ENCODE results near the gene SYT1.

SYT1 gene

DNA sequence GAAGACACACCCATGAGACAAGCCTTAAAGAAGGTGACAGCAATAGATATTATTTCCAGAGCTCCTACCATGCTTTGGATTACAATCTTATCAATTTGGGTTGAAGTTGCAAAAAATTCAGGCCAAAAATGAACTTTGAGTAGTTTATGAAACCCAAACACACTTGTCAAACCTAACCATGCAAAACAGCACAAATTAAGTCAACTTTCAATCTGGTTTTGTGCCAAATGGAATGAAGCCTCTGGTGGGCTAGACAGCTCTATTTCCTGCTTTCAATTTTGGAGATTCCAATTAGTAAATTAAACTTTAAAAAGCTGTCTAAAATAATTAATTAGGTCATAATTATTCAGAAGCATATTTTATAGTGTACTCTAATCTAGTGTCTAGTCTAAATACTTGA is 203.4 kb downstream of the SYT1 start:
- DNase-seq: no peak

DNA sequence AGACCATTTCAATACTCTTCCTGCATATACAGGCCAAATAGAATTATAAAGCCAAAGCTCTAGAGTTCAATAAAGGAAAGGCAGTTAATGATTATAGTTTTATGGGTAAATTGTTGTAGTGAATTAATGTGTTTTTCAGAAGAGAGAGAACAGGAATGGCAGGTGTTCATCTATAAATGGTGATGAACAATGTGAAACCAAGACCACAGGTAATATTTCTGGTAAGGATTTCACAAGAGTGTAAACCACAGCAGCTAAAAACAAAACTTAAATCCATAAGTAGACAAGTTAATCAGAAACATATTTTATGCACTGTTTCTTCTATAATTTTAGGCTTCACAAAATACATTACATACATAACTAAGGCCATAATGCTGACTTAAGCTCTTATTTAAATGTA is 204.4 kb downstream of the SYT1 start:
- no peak for DNase-seq

DNA sequence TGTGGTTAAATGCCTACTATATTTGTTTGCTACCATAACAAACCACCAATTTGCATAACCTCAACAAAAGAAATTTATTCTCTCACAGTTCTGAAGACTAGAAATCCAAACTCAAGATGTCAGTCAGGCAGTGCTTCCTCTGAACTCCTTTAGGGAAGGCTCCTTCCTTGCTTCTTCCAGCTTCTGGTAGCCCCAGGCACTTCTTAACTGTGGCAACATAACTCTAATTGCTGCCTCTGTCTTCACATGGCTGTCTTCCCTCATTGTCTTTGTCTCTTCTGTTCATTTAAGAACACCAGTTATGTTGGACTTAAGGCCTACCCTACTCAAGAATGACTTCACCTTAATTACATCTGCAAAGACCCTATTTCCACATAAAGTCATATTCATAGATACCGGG is 206.9 kb downstream of the SYT1 start:
- no peak for DNase-seq

DNA sequence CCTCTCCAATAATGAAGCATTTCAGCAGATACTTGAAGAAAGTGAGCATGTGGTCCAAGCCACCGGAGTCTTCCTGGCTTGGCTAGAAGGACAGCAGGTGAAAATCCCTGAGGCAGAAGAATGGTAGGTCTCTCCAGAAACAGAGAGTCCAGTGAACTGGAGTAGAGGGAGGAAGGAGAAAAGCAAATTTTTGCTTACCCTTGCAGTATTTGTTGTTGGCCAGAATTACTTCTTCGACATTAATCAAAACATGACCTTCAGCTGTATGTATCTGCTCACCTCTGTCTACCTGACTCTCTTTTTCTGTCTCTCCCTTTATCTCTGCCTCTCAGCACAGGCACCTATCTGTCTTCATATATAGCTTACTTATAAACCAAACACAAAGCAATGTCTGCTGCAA is 208.9 kb downstream of the SYT1 start:
- DNase-seq: no peak

DNA sequence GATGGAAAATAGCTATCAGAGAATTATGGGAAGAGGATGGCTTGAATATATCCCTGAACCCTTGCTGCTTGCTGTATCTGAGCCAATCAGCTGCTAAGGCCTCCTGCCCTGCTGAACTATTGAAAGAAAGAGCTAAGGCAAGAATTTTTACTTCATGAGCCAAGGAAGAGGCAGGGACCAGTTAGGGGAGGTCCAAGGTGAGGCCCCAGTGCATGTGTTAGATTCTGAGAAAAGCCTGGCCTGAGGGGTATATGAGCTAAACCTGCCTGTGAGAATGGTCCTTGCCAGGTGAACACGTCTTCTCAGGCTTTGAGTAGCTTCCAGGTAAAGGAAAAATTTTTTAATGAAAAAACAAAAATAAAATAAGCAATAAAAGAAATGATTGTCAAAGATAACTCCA is 218.0 kb downstream of the SYT1 start:
- no peak for DNase-seq

DNA sequence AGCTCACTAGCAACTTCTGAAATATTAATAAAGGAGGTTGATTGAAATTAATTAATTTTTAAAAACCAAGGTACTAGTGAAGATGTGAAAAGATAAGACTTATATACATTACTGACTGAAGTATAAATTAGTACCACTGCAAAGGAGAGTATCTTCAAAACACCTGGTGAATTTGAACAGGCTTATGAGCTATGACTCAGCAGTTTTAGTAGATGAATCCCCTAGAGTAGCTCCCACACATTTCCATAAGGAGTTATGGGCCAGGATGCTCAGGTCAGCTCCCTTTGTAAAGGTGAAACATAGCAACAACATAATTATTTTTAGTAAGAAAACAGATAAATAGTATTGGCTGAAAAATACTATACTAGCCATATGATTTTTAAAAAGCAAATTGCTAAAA is 218.6 kb downstream of the SYT1 start:
- no peak for DNase-seq

DNA sequence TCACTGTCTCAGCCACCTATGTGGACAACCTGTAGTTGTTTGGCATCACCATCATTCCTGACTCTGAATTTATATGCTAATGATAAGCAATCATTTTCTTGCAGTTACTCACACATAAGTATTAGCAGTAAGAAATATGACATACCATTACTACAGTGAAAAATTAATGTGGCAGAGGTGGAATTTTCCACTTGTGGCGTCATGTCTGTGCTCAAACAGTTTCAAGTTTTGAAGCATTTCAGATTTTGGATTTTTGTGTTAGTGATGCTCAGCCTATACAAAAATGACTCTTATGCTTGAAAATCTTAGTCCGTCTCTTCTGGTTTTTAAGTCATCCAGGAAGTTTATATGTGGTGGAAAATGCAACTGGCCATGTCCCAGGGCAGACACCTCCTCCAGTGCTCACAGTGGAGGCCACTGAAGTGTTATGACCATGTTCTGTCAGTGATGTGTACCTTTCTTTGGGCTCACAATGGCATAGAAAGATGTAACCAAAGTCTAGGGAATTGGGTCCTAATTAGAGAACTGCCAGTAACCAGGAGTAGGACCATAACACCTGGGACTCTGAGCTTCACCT is 220.6 kb downstream of the SYT1 start:
- DNase-seq: no peak

DNA sequence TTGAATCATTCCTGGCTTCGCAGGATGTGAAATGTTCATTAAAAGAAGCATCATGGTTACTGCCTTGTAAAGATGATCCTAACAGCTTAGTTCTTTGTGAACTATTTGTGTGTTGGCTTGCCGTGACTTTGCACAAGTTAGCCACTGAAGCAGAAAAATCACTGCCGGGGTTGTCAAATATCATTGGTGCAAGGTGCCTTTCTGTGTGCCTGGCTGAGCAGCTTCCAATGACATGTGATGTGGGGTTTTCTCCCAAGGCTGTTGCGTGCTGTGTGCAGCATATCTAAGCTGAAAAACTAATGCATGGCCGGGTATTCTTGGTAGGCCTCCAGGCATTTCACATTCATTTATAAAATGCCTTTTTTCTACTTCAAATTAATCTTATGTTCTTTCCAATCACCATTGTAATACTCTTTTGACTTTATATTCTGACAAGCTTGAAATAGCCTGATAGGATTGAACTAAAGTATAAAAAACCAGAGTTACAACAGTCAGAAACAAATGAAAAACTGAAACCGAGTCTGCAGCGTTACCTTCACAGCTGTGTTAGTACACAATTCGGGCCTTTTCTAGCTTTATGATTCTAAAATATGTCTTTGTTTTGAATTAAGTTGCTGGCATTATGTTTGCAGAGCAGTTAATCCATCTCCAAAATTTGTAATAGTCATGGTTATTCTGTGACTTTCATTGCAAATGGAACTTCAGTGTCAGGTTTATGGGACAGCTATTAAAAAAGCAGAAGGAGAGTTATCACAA is 222.1 kb downstream of the SYT1 start:
- no peak for DNase-seq

DNA sequence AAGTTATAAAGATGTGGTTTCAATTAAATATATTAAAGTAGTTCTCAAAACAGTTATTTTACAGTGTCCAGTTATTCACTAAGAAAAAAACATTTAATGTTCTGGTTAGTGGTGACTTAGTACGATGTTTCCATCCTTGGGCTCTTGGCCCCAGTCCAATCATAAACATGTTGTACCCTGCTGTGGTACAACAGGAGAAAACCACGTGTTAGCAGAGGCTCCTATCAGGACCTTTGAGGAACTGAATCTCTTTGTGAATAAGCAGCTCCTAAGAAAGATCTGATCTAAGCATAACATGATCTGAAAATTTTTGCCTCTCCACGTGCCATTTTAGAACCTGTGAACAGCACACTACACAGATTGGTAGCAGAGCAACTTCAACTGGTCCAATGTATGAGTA is 234.0 kb downstream of the SYT1 start:
- no peak for DNase-seq

DNA sequence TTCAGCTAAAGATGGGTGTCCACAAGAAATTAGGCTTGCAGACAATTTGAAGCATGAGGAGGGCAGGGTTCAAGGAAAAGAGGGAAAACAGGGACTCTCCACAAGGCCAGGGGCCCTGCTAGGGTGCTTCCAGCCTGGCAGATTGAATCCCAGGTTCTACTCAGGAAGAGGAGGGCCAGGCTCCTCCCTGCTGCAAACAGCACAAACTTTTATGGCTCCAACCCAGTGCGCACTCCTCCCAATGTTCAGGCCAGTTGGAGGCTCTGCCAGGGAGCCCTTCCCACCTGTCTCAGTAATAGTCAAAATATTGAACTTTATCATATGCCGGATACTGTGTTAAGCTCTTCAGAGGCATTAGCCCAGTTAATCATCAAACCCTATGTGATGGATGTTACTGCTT is 244.4 kb downstream of the SYT1 start:
- DNase-seq: no peak

DNA sequence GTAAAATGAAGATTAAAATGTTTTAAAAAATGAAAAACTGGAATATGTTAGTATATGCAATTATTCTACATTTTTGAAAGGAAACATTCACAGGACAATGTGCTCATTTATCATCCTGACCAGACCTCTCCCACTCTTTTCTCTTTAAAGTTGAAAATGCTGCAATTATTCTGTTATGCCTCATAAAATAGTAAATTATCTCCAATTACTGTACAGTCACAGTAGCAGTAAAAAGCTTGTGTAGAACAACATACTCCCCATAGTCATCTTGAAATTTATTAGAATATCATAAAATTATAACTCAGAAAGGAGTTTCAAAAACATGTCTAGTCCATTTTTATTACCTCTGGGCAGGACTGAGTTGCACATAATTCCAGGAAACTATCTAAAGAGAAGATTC is 250.3 kb downstream of the SYT1 start:
- DNase-seq: no peak

DNA sequence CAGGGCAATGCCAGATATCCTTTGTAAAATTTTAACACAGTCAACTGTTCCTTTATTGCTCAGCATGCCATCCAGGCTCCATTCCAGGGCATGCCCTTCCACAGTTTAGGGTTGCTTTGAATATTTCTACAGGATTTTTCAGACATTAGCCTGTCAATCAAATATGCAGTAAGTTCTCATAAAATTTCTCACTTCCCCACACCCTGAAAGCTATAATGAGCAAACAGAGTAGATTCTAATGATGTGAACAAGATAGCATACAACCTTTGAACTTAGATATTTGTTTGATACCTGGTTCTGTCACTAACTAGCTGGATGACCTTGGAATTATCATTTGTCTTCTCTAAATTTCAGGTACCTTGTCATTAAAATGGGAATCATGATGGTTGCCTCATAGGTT is 251.2 kb downstream of the SYT1 start:
- no peak for DNase-seq

DNA sequence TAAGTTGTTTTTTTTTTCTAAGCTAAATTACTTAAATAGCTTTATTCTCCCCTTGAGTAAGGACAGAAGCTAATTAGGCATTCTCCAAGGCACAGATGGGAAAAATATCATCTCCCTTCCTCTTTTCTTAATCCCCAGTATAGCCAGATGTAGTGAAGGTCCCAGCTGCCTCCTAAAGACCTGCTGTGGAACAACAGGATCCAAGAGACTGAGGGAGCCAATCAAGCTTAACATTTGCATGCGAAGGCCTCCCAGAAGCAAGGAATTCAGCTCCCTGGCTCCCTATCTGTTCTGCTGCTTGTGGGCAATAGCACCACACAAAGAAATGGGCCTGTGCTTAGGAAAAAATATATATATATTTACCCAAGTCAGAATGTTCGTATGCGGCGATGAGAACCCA is 255.2 kb downstream of the SYT1 start:
- no peak for DNase-seq

DNA sequence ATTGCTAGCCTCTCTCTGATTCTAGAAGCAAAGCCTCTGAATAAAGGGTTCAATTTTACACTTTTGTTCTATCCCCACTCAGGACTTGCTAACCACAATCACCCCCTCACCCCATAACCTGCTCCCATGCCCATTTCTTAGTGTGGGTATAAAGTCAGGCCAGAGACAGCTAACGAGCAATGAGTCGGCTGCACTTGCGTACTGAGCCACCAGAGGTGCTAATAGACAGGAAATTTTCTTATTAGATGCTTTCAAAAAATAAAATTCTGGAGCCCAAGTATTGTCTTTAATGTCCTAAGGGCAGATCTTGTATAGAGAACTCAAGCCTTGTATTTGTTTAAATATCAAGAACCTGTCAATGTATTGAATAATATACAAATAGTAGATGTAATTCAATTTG is 256.9 kb downstream of the SYT1 start:
- no peak for DNase-seq

DNA sequence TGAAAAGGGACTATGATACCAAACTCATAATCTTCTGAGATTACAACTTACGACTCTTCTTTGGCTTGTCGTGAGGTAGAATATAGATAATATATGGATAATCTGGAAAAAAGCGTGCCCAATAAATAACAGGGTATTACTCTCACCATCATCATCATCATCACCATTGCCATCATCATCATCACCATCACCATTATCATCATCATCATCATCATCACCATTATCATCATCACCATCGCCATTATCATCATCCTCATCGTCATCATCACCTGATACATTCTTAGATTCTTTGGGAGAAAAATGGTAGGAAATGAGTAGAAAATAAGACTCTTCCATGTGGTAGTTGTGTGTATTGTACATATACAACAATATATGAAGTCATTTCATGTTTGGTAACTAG is 259.8 kb downstream of the SYT1 start:
- DNase-seq: no peak

DNA sequence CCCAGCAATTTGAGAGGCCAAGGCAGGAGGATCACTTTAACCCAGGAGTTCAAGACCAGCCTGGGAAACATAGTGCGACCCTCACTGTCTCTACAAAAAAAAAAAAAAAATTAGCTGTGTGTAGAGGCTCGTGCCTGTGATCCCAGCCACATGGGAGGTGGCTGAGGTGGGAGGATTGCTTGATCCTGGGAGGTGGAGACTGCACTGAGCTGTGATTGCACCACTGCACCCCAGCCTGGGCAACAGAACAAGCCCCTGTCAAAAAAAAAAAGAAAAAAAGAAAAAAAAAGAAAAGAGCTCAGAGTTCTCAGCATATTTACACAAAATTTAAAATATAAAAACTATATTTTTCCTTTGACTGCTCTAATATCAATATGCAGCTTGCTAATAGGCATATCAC is 260.8 kb downstream of the SYT1 start:
- no peak for DNase-seq

DNA sequence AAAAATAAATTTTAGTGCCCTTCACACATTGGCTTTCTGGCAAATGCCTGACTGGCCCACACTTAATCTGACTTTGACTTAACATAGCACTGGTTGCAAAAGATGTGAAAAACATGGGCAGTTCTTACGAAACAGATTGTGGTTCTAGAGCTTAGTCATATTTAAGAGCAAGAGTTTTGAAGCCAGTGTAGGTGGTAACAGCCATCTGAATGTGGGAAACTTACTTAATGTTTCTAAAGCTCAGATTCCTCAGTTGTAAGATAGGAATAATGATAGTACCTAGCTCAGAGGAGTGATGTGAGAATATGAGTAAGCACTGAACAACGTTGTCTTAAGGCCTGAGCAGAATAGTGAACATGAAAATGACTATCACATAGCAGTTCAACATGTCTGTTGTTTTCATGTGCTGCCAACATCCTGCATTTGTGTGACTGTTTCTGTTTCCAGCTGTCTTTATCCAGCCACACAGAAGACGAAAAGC is 262.7 kb downstream of the SYT1 start:
- DNase-seq: no peak

DNA sequence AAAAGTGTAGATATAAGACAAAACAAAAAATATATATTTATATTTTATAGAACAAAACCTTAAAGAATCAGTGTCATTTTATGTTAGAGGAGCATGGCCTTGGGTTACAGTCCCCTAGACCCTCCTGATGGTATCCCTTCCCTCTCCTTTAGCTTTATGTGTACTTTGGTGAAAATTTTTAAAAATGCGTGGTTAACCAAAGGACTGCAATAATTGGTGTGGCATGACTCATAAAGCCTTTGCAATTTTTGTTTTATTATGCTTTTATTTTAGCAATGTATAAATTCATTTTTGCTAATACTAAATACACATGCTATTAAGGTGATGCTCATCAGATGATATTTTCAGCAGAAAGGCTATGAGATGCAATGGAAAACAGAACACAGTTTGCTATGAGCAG is 264.4 kb downstream of the SYT1 start:
- DNase-seq: no peak

DNA sequence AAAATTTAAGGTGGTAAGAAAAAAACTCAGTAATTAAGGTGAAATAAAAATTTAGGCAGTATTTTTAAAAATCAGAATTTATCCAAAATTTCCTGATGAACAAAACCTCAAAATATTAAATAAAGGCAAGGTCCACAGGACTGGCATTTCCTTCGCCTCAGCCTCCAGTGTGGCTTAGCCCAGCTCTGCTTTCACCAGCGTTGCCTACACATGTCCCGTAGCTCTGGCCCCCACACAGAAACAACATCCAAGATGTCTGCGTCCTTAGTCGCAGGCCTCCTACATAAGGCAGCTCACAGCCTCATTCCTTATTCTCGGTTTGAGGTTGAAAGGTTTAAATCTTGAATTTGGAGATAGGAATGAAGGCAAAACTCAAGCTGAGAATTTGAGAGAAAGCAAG is 274.3 kb downstream of the SYT1 start:
- DNase-seq: no peak

DNA sequence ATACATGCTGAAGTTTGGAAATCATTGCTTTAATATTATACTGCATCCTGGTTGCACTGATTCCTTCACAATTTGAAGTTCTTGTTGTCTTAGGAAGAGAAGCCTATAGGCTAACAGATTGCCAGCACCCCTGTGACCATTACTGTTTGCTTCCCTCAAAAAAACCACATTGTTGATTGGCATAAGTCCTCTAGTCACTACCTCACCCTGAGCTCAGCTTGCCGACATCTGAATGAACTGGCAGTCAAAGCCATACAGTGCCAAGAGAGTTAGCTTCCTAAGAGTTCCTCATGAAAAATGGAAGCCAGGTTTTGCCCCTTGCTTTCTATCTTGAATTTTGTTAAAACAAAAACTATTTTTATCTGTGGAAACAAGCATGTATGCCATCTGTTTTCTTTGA is 276.1 kb downstream of the SYT1 start:
- DNase-seq: no peak

DNA sequence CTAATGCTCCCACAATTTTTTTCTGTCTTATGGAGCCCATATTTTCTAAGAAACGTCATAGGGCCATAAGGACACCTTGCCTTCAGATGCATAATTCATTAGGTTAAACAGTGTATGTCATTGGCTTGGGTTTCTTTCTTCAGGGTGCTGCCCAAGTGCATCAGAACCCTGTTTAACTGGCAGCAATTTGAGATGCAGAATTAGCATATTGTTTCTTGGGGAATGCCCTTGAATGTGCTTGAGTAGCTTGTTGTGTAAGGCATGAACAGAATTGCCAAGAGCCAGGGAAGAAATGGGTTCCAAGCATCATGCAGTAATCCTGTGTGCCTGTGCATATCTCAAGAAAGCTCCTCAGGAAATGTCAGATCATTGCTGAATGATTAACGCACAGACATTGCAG is 277.2 kb downstream of the SYT1 start:
- DNase-seq: no peak

DNA sequence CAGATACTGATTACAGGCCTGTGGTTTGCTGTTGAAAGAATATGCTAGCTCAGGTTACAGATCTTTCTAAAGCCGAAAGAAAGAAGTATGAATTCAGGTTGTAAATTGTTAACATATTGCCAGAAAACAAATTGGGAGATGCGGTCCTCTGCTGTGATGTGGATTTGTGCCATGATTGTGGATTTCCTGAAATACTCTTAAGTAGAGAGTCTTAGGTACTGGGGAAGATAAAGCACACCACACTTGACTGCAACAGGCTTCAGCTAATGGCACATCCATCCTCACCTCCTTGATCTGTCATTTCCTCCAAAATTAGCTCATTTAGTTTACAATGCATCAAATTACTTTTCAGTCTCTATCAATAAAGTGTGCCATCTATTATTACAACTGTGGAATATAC is 279.2 kb downstream of the SYT1 start:
- DNase-seq: no peak

DNA sequence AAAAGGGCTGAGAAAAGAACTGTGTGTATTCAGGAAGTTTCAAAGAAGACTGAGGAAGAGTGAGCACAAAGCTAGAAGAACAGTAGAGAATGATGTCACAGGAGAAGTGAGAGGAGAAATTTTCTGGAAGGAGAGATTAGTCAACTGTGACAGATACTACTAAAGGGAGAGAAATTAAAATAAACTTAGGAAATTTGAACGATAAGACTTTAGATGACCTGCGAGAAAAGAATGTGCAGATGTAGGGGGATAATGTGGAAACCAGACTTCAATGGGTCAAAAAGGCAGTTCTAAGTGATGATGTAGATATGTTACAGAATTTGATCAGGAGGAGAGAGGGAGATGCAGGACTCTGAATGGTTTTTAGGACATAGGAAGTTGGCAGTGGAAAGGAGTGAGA is 287.4 kb downstream of the SYT1 start:
- DNase-seq: no peak

DNA sequence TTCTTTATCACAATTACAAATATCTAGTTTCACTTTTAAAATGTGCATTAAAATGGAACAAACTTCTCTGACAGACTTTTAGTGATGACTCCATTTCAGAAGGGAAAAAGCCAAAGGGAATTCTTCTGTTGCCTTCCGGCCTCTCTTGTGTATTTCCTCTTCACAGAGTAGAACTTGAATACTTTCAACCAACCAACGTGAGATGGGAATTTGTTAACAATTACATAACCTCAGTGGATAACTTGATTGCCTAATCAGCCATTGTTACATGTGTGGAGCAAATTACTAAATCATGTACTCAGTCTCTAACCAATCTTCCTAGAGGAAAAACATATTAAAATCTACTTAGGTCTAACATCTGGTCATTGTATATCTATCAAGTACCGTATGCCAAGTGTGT is 291.1 kb downstream of the SYT1 start:
- DNase-seq: no peak

DNA sequence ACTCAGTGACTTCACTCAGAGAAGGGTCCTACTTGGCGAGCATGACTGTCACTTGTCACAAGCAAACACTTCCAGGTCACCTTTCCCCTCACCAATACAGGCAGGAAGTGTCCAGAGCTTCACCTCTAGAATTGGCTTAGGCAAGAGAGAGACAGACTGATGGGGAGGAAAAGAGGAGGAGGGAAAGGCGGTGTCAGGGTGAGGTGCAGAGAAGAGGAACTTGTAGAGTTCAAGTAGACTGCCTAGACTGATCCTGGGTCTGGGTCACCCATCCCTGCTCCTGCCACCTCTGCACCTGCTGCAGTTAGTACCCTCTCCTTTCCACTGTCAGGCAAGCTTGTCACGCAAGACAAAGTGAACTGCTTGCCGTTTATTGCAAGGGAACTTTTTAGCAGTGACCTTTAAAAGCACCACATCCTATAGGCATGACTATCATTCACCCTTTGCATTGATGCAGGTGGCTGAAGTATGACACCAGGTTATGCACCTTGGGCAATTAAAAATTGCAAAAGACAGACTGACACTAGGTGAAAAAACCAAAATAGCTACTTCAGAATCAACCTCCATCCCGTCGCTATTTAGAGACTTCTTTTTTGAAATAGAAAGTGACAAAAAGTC is 292.4 kb downstream of the SYT1 start:
- DNase-seq: no peak
